ENCODE measurements around the gene ZNF138.
"Not testable (repeated sequence)": the region's sequence is repeated elsewhere in the genome, so short reads cannot be mapped to it uniquely, and the experiment has no call there.

Gene ZNF138

GRCh38 chr7:64794171-64794844 lies at the start of gene ZNF138:
Gene ZNF138 (plus strand): TSS chr7:64794428. CDS start chr7:64794569, 141 bp downstream.
- peak; percentile 94 for DNase-seq

GRCh38 chr7:64744680-64745079 lies 49.5 kb upstream of the ZNF138 start:
- no peak for DNase-seq

- DNase-seq: no peak
Observed at GRCh38 chr7:64747802-64748201, 46.4 kb upstream of the ZNF138 start.

GRCh38 chr7:64753032-64753431 lies 41.2 kb upstream of the ZNF138 start:
- DNase-seq: no peak

- no peak for DNase-seq
Observed at GRCh38 chr7:64755865-64756264, 38.4 kb upstream of the ZNF138 start.

- DNase-seq: no peak
Observed at GRCh38 chr7:64758151-64758550, 36.1 kb upstream of the ZNF138 start.

GRCh38 chr7:64768824-64769223 lies 25.4 kb upstream of the ZNF138 start:
- DNase-seq: no peak

GRCh38 chr7:64774204-64774842 lies 19.9 kb upstream of the ZNF138 start:
- no peak for DNase-seq

- DNase-seq: no peak
Observed at GRCh38 chr7:64775289-64775688, 18.9 kb upstream of the ZNF138 start.

GRCh38 chr7:64784842-64785241 lies 9.4 kb upstream of the ZNF138 start:
- not testable (repeated sequence) for DNase-seq

GRCh38 chr7:64787295-64787694 lies 6.9 kb upstream of the ZNF138 start:
- no peak for DNase-seq

GRCh38 chr7:64789241-64789640 lies 5.0 kb upstream of the ZNF138 start:
- not testable (repeated sequence) for DNase-seq

- DNase-seq: no peak
Observed at GRCh38 chr7:64793106-64793755, 997 bp upstream of the ZNF138 start.

- DNase-seq: no peak
Observed at GRCh38 chr7:64795176-64795575, 948 bp downstream of the ZNF138 start.

- not testable (repeated sequence) for DNase-seq
Observed at GRCh38 chr7:64799169-64799568, 4.9 kb downstream of the ZNF138 start.

- no peak for DNase-seq
Observed at GRCh38 chr7:64802699-64803098, 8.5 kb downstream of the ZNF138 start.

GRCh38 chr7:64807731-64808365 lies 13.6 kb downstream of the ZNF138 start:
- DNase-seq: no peak

- no peak for DNase-seq
Observed at GRCh38 chr7:64811767-64812166, 17.5 kb downstream of the ZNF138 start.

GRCh38 chr7:64830926-64831325 lies 36.7 kb downstream of the ZNF138 start:
- DNase-seq: no peak

GRCh38 chr7:64832136-64832535 lies 37.9 kb downstream of the ZNF138 start:
- no peak for DNase-seq

GRCh38 chr7:64834989-64835388 lies 40.8 kb downstream of the ZNF138 start:
- DNase-seq: no peak

GRCh38 chr7:64835856-64836255 lies 41.6 kb downstream of the ZNF138 start:
- not testable (repeated sequence) for DNase-seq

- DNase-seq: not testable (repeated sequence)
Observed at GRCh38 chr7:64838051-64838450, 43.8 kb downstream of the ZNF138 start.

GRCh38 chr7:64838691-64839090 lies 44.5 kb downstream of the ZNF138 start:
- DNase-seq: no peak
